OCI-M1 (cell line): ENCODE results near the gene COX4I2.
A peak's percentile ranks its signal among the peaks of the same experiment; 100 is the strongest.
"Not testable (repeated sequence)": the region's sequence is repeated elsewhere in the genome, so short reads cannot be mapped to it uniquely, and the experiment has no call there.

Source experiments
- DNase-seq: peaks from one replicate; lab custom pipeline; 2025; lab: John Stamatoyannopoulos, UW

Gene COX4I2

DNA sequence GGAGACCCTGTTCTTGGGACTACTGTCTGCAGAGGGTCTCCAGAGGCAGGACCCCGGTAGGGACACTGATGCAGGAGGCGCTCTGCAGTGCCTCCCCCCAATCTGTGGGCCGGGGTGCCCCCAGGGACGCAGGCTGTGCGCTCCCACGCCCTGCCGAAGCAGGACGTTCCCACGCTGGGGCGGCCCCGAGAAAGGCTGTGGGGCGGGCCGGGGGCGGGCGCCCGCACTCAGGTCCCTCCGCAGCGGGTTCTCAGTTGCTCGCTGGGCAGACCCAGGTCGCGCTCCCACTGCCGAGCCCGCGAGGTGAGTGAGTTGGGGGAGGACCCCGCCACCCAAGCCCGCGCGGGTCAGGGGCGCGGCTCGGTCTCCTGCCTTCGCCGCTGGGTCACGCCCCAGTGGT is at the start of gene COX4I2:
Gene COX4I2 (plus strand): TSS at position 253 of the 400 bp plus-strand sequence. CDS start 1,106 bp downstream, outside the sequence.
- no peak for DNase-seq

DNA sequence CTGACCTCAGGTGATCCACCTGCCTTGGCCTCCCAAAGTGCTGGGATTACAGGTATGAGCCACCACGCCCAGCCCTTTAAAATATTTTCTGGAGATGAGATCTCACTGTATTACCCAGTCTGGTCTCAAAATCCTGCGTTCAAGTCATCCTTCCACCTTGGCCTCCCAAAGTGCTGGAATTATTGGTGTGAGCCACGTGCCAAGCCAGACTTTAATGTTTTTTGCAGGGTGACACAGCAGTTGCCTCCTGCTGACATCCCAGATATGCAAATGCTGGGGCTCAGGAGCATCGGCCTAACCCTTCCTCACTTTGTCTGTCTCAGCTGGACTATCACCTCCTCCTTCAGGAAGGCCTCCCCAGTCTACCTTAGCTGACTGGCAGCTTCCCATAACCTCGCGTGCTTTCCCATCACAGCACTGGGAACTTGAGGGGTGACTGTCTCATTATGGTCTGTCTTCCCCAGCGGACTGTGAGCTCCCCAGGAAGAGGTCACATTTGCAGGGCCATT is 46.9 kb upstream of the COX4I2 start:
- DNase-seq: no peak

- DNase-seq: no peak
Measured at GRCh38 chr20:31593221-31594001, 44.3 kb upstream of the COX4I2 start.

- no peak for DNase-seq
Measured at GRCh38 chr20:31594002-31594557, 43.6 kb upstream of the COX4I2 start.

GRCh38 chr20:31594558-31595379 is 42.9 kb upstream of the COX4I2 start:
- DNase-seq: no peak

DNA sequence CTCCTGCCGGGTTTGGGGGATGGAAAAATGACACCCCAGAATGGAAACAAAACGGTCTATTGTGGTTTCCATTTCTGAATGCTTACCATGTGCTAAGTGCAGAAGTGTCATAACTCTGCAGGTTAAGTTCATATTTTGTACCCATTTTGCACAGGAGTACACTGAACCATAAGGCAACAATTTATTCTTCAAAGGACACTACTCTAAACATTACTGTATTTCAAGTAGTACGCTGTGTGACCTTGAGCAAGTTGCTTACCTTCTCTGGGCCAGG is 42.4 kb upstream of the COX4I2 start:
- DNase-seq: no peak

DNA sequence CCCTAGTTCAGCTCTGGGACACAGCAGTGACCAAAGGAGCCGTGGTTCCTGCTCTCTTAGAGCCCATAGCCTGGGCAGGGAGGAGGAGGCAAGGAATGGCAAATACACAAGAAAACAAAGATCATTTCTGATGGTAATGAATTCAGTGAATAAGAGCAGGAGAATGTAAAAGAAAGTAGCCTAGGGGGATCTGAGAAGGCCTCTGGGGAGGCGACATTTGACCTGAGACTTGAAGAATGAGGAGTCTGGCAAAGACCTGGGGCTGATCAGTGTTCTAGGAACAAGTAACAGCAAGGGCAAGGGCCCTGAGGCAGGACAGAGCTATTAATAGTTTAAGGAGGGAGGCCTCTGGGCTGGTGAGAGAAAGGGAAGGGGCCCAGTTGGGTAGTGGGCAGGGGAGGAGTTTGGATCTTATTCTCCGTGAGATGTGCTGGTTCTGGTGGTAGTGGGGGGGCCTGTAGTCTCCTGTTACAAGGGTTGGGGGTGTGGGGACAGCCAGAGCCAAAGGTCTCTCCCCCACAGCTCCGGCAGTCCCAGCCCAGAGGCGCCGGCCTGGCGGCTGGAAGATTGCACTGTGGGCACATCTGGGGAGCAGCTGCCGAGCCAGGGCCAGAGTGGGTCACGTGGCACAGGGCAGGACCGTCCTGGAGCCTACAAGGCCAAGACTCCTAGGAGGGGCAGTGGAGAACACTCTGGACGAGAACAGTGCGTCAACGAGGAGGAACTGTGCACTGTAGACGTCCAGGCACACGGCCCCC is 41.9 kb upstream of the COX4I2 start:
- DNase-seq: peak; percentile 91

DNA sequence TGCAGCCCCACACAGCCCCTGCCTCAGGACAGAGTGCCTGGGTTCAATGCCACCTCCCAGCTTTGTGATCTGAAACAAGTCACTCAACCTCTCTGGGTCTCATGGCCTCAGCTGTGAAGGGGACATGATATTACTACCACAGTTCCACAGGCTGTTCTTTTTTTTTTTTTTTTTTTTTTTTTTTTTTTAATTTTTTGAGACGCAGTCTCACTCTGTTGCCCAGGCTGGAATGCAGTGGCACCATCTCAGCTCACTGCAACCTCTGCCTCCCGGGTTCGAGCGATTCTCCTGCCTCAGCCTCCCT is 41.3 kb upstream of the COX4I2 start:
- DNase-seq: not testable (repeated sequence)

DNA sequence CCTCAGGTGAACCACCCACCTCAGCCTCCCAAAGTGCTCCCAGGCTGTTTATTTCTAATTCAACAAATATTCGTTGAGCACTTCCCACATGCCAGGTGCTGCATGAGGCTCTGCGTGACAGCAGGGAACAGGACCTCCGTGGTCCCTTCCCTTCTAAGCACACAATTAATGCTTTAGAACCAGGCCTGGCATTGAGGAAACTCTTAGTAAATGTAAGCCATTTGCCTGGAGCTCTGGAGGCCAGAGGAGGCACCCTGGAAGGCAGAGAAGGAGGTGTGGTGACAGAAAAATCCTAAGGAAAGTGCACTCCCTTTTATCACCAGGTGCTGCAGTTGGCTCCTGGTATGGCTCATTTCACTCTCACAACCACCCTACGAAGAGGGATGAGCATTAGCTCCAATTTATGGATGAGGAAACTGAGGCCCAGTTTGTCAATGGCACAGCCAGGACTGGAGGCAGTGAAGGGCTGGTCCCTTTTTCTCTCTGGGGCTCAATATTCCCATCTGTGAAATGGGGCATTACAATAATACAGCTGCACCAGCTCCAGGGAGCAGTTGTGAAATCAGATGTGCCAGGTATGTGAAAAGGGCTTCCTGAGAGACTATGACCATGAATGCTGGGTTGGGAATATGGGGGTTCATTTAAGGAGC is 40.8 kb upstream of the COX4I2 start:
- no peak for DNase-seq

DNA sequence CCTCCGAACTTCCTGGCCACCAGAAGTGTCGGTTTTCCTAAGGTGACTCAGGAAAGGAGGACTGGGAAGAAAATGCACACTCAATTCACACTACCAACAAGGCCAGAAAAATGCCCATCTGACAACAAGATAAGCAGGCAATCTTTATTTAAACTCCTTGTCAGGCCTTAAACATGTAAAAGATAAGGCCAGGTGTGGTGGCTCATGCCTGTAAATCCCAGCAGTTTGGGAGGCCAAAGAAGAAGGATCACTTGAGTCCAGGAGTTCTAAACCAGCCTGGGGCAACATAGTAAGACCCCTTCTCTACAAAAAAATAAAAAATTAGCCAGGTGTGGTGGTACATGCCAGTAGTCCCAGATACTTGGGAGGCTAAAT is 40.2 kb upstream of the COX4I2 start:
- DNase-seq: no peak

DNA sequence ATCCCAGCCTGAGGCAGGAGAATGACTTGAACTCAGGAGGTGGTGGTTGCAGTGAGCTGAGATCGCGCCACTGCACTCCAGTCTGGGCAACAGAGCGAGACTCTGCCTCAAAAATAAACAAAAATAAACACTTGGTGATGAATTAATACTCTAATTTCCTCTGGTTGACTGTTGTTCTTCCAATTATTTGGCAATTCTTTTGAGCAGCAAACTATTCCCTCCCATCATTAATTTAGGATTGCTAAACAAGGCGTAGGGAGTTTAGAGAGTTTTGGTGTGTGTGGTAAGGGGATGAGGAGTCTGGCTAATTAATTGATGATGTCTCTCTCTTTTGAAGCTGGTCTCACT is 35.3 kb upstream of the COX4I2 start:
- DNase-seq: no peak

GRCh38 chr20:31602779-31603441 is 34.8 kb upstream of the COX4I2 start:
- no peak for DNase-seq

GRCh38 chr20:31603822-31604566 is 33.7 kb upstream of the COX4I2 start:
- peak; percentile 98 for DNase-seq

DNA sequence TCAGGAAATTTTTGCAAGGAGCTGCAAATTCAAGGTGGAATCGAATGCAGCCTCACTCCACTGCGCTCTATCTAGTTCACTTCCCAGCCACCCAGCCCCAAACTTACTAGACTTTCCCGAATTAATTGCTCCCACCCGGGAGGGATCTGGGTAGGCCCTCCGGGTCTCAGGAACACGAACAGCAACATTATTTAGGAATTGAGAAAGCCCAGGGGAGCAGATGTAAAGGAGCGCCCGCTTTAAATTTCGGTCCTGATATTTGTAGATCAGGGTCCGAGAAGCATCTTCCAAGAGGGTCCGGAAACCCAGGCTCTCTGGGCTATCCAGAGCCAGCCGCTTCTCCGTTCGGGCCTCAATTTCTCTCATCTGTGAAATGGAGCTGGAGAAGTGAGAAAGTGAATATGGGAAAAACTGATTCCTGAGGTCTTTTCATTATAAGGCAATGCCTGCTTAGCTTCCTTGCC is 33.1 kb upstream of the COX4I2 start:
- no peak for DNase-seq

DNA sequence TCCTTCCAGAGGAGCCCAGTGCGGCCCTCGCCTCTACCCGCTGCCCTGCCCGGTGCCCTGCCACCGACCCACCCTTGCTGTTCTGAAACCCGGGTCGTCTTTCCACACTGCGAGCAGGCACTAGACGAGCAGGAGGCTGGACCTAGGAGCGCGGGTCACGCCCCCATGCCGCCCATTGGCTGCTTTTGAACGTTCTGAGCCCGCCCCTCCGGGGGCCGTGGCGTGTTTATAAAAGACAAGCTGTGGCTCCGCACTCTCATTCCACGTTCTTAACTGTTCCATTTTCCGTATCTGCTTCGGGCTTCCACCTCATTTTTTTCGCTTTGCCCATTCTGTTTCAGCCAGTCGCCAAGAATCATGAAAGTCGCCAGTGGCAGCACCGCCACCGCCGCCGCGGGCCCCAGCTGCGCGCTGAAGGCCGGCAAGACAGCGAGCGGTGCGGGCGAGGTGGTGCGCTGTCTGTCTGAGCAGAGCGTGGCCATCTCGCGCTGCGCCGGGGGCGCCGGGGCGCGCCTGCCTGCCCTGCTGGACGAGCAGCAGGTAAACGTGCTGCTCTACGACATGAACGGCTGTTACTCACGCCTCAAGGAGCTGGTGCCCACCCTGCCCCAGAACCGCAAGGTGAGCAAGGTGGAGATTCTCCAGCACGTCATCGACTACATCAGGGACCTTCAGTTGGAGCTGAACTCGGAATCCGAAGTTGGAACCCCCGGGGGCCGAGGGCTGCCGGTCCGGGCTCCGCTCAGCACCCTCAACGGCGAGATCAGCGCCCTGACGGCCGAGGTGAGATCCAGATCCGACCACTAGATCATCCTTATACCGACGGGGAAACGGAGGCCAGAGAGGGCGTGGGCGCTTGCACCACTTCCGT is 32.4 kb upstream of the COX4I2 start, which contains the start of gene ID1:
Gene ID1 (plus strand): TSS at position 259 of the 871 bp plus-strand sequence. CDS start 99 bp downstream, at position 358.
- peak; percentile 97 for DNase-seq

DNA sequence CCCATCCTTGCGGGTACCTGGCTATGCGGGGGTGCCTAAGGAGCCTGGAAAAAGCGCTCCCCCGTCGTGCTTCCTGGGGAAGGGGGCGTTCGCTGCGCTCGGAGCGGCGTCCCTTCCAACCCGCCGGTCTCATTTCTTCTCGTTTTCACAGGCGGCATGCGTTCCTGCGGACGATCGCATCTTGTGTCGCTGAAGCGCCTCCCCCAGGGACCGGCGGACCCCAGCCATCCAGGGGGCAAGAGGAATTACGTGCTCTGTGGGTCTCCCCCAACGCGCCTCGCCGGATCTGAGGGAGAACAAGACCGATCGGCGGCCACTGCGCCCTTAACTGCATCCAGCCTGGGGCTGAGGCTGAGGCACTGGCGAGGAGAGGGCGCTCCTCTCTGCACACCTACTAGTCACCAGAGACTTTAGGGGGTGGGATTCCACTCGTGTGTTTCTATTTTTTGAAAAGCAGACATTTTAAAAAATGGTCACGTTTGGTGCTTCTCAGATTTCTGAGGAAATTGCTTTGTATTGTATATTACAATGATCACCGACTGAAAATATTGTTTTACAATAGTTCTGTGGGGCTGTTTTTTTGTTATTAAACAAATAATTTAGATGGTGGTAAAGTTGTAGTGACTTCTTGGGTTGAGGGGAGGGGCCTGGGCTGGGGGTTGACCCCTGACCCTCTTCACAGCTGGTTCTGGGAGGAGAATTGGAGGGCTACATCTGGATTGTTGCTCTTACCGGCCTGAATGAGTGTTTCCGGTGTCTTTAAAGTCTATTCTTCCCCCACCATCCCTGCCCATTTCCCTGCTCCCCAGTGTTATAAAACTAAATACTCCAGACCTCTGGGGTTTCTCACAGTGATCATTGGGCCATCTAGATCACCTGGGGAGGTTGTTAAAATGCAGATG is 31.6 kb upstream of the COX4I2 start:
- DNase-seq: peak; percentile 52

- DNase-seq: peak; percentile 94
Measured at GRCh38 chr20:31606804-31607639, 30.7 kb upstream of the COX4I2 start.
